Transverse colon (tissue), 4 donors: Measurements from ENCODE around the gene BHLHA9. TPM values are rescaled to one million over a fixed set of nuclear protein-coding genes. Genes with fewer than 3 reads are reported as not detected.

Experiments
- DNase-seq: peaks from one replicate; pipeline ENCODE4 v3.0.0-alpha.2; 2019
- H3K27ac ChIP-seq, 4 donors: fragments of 200-600 bp; sonication (generic); 2 replicates each; pipeline ENCODE4 v1.5.1; 2016 to 2018; ENCODE audit warnings: inconsistent platforms in 4 of 4
- H3K27me3 ChIP-seq: fragments of 200-600 bp; sonication (generic); 2 replicates; pipeline ENCODE4 v1.5.1; 2017; ENCODE audit warnings: inconsistent platforms
- H3K36me3 ChIP-seq, 4 donors: fragments of 200-600 bp; sonication (generic); 2 replicates each; pipeline ENCODE4 v1.5.1; 2017 to 2019; ENCODE audit warnings: inconsistent platforms in 4 of 4
- H3K4me1 ChIP-seq, 4 donors: fragments of 200-600 bp; sonication (generic); 2 replicates each; pipeline ENCODE4 v1.5.1; 2017 to 2020; ENCODE audit warnings: inconsistent platforms in 4 of 4
- H3K4me3 ChIP-seq, 4 donors: fragments of 200-600 bp; sonication (generic); 1 replicate in 1 of 4; 2 replicates in 3 of 4; pipeline versions ENCODE4 v1.5.1 to v1.6.1; 2017 to 2019; ENCODE audit warnings: inconsistent platforms in 4 of 4
- H3K9me3 ChIP-seq, 2 donors: fragments of 200-600 bp; sonication (generic); 2 replicates each; pipeline ENCODE4 v1.5.1; 2017 to 2019; ENCODE audit warnings: inconsistent platforms in 2 of 2
- EP300 ChIP-seq: sonication (generic); formaldehyde crosslinking; IDR thresholded peaks from one replicate; pipeline ENCODE4 v1.6.1; 2017; ENCODE audit warnings: antibody characterized with exemption, low read depth
- POLR2A ChIP-seq: fragments of 450-650 bp; IDR thresholded peaks from one replicate; pipeline ENCODE4 v1.6.1; 2016; ENCODE audit warnings: antibody characterized with exemption, mild to moderate bottlenecking, moderate library complexity
- POLR2AphosphoS5 ChIP-seq, 3 donors: sonication (generic); formaldehyde crosslinking; IDR thresholded peaks; one replicate each; pipeline ENCODE4 v1.6.1; 2016; ENCODE audit warnings: antibody characterized with exemption in 3 of 3
- WGBS, 2 donors: methylation state at CpG; one replicate each; pipeline ENCODE4 v1.1.5; 2018; ENCODE audit warnings: low coverage in 1 of 2; 5-methylcytosine and 5-hydroxymethylcytosine counted together
- in situ Hi-C, 4 donors: fragments of 200-750 bp; cut with MboI; loops; one replicate each; pipeline versions ENCODE4 v1.15.0 to v1.15.1; 2017; ENCODE audit warnings: low sequenced_read_pairs in 3 of 4, low pct_ligation_motif_present in 1 of 4, low pct_unique_long_range_greater_than_20kb in 1 of 4
- intact Hi-C: fragments of 100-400 bp; cut with DNase I; formaldehyde crosslinking; loops from one replicate; pipeline ENCODE4 v1.15.1; 2023; ENCODE audit warnings: low total_unique reads
- total RNA-seq, 4 donors: library from RNA; depleted of rRNA; stranded (reverse); fragments of >200 nt; gene quantifications; one replicate each; pipeline ENCODE4 v1.1.0, GENCODE V29; 2016
- TF ChIP-seq, protein P1 (sequence below), 5 experiments: fragments of 200-600 bp in 3 of 5; fragments of 450-650 bp in 2 of 5; sonication (generic) in 3 of 5; IDR thresholded peaks; 1 replicate in 2 of 5; 2 replicates in 3 of 5; pipeline ENCODE4 v1.5.1; 2016 to 2017; ENCODE audit warnings: antibody characterized with exemption in 5 of 5, inconsistent platforms in 3 of 5, mild to moderate bottlenecking in 2 of 5, moderate library complexity in 1 of 5

BHLHA9 gene
- total RNA-seq, 4 donors from 2014 or later = not detected

- WGBS, 2 donors = 57% methylated on average over 7 of the region's 7 CpGs; no CpG with 5 or more reads in 1 of the 2 donors
- peak; percentile 33 for DNase-seq
Observed at GRCh38 chr17:1224330-1224729, 45.9 kb upstream of the BHLHA9 start.

GRCh38 chr17:1226308-1226707 lies 43.9 kb upstream of the BHLHA9 start:
- TF ChIP-seq POLR2A = no peak
- TF ChIP-seq, protein P1, sequence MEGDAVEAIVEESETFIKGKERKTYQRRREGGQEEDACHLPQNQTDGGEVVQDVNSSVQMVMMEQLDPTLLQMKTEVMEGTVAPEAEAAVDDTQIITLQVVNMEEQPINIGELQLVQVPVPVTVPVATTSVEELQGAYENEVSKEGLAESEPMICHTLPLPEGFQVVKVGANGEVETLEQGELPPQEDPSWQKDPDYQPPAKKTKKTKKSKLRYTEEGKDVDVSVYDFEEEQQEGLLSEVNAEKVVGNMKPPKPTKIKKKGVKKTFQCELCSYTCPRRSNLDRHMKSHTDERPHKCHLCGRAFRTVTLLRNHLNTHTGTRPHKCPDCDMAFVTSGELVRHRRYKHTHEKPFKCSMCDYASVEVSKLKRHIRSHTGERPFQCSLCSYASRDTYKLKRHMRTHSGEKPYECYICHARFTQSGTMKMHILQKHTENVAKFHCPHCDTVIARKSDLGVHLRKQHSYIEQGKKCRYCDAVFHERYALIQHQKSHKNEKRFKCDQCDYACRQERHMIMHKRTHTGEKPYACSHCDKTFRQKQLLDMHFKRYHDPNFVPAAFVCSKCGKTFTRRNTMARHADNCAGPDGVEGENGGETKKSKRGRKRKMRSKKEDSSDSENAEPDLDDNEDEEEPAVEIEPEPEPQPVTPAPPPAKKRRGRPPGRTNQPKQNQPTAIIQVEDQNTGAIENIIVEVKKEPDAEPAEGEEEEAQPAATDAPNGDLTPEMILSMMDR (IDR thresholded peaks at IDR 0.05) = no peak
- no peak for TF ChIP-seq POLR2AphosphoS5 (IDR thresholded peaks at IDR 0.05)
- TF ChIP-seq EP300 = no peak
- in situ Hi-C loops = no loop called here
- Histone ChIP-seq H3K36me3 (no peaks in the 10 kb centered on the region), H3K27ac (no peak overlapping the region), H3K27me3 (peaks cover 25% of the 10 kb centered on the region), H3K4me1 (peaks cover 3 to 36% (median 22%) of the 10 kb centered on the region in 4 donors), H3K4me3 (no peak overlapping the region), H3K9me3 (no peaks in the 10 kb centered on the region)
- intact Hi-C loops = no loop called here
- no peak for DNase-seq
- WGBS, 2 donors = 70 to 81% methylated on average over 2 to 3 of the region's 3 CpGs

More at GRCh38 chr17:1224330-1224729, 45.9 kb upstream of the BHLHA9 start:
- Histone ChIP-seq H3K27me3 (peaks cover 9% of the 10 kb centered on the region), H3K9me3 (no peaks in the 10 kb centered on the region), H3K36me3 (no peaks in the 10 kb centered on the region), H3K4me3 (no peak overlapping the region), H3K4me1 (peaks cover 3 to 30% (median 13%) of the 10 kb centered on the region in 4 donors), H3K27ac (peak overlapping the region; percentile 30 to 70 (median 36))
- TF ChIP-seq, protein P1 (IDR thresholded peaks at IDR 0.05) = no peak
- TF ChIP-seq EP300 = no peak
- TF ChIP-seq POLR2A = no peak
- peak in 1 of 3 donors; percentile 13 for TF ChIP-seq POLR2AphosphoS5 (IDR thresholded peaks at IDR 0.05)
- in situ Hi-C loops = no loop called here
- intact Hi-C loops = no loop called here

GRCh38 chr17:1227365-1227764 lies 42.9 kb upstream of the BHLHA9 start:
- WGBS, 2 donors = 20 to 69% methylated on average over 1 to 5 of the region's 5 CpGs
- intact Hi-C loops (no loop called here), in situ Hi-C loops (no loop called here)
- TF ChIP-seq EP300 = no peak
- TF ChIP-seq POLR2A = no peak
- TF ChIP-seq, protein P1 (IDR thresholded peaks at IDR 0.05) = no peak
- no peak for TF ChIP-seq POLR2AphosphoS5 (IDR thresholded peaks at IDR 0.05)
- H3K9me3 ChIP-seq = no peaks in the 10 kb centered on the region
- H3K4me1 ChIP-seq = peaks cover 3 to 41% (median 26%) of the 10 kb centered on the region in 4 donors
- H3K27me3 ChIP-seq = peaks cover 28% of the 10 kb centered on the region
- H3K27ac ChIP-seq = peak overlapping the region in 2 of 4 donors; percentile 85 to 90
- H3K36me3 ChIP-seq = no peaks in the 10 kb centered on the region
- DNase-seq = no peak
- H3K4me3 ChIP-seq = peak overlapping the region in 2 of 4 donors; percentile 74 to 80

DNA sequence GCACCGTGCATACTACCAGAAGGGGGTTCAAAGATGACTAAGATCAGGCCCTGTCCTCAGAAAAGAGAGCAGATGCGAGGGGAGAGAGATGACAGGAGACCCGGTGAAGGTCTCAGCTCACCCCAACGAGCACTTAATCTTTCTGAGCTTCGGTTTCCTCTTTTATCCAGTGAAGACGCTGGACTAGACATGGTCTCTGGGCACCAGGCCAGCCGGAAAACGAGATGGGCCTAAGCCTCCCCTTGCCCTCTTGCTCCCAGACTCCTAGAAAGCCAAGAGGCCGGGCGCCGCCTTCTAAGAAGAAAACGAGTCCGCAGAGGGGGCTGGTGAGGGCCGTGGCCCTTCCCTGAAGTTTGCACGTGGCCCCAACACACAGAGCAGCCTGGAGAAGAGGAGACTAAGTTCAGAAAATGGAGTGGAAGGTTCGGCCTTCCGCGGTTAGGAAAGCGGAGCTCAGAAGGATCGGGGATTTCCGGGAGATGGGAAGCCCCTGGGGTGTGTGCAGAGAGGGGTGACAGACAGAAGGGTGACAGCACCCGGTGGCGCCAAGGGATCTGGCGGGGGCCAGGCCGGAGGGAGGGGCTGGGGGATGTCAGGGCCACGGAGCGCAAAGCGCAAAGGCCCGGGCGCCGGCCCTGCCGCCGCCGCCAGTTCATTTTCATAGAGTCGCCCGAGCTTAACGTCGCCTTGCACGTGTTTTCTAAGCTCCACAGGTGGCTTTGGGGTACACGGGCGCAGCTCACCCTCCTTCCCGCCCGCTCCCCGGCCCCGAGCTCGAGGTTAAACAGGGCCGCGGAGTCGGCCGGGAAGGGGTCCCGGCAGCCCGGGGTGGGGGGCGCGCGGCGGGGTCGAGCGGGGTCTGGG lies 42.1 kb upstream of the BHLHA9 start:
- peak in 1 of 3 donors; percentile 6 for TF ChIP-seq POLR2AphosphoS5 (IDR thresholded peaks at IDR 0.05)
- TF ChIP-seq POLR2A = peak; percentile 7
- TF ChIP-seq, protein P1 (IDR thresholded peaks at IDR 0.05) = no peak
- TF ChIP-seq EP300 = no peak
- WGBS, 2 donors = 10 to 27% methylated on average over 3 to 53 of the region's 58 CpGs
- peak; percentile 50 for DNase-seq
- Histone ChIP-seq H3K4me3 (peak overlapping the region; percentile 51 to 80 (median 69)), H3K4me1 (peaks cover 3 to 41% (median 26%) of the 10 kb centered on the region in 4 donors), H3K36me3 (no peaks in the 10 kb centered on the region), H3K27me3 (peaks cover 28% of the 10 kb centered on the region), H3K9me3 (no peaks in the 10 kb centered on the region), H3K27ac (peak overlapping the region; percentile 75 to 90 (median 85))
- intact Hi-C loops = no loop called here
- in situ Hi-C loops = no loop called here
